ENCODE results near the gene KRTAP10-1. TPM values are rescaled to one million over a fixed set of nuclear protein-coding genes. Genes with fewer than 3 reads are reported as not detected.

The KRTAP10-1 gene
- total RNA-seq, 1 experiment from 2014 or later = not detected

- no peaks in the 10 kb centered on the region for H3K36me3 ChIP-seq
- no peak overlapping the region for H3K4me3 ChIP-seq
- no peak overlapping the region for H3K27ac ChIP-seq
- H3K27me3 ChIP-seq = no peaks in the 10 kb centered on the region
- H3K9me3 ChIP-seq (replicated peaks) = no peaks in the 10 kb centered on the region
- no peak for DNase-seq
- H3K4me1 ChIP-seq = no peaks in the 10 kb centered on the region
Measured at GRCh38 chr21:44490816-44491215, 49.2 kb downstream of the KRTAP10-1 start.

- no peaks in the 10 kb centered on the region for H3K36me3 ChIP-seq
- no peak overlapping the region for H3K27ac ChIP-seq
- H3K4me3 ChIP-seq = no peak overlapping the region
- no peaks in the 10 kb centered on the region for H3K9me3 ChIP-seq (replicated peaks)
- H3K27me3 ChIP-seq = no peaks in the 10 kb centered on the region
- no peaks in the 10 kb centered on the region for H3K4me1 ChIP-seq
- no peak for DNase-seq
Measured at GRCh38 chr21:44490405-44490804, 49.6 kb downstream of the KRTAP10-1 start.

GRCh38 chr21:44489962-44490361 is 50.0 kb downstream of the KRTAP10-1 start:
- H3K4me3 ChIP-seq = no peak overlapping the region
- no peak overlapping the region for H3K27ac ChIP-seq
- no peaks in the 10 kb centered on the region for H3K27me3 ChIP-seq
- peak in 1 of 2 experiments; percentile 36 for DNase-seq
- no peaks in the 10 kb centered on the region for H3K4me1 ChIP-seq
- no peaks in the 10 kb centered on the region for H3K36me3 ChIP-seq
- no peaks in the 10 kb centered on the region for H3K9me3 ChIP-seq (replicated peaks)

Other genes with a start within 250 kb of the KRTAP10-1 start
- 49.8 and 50.7 TPM in 2 replicates for gene PFKL, start 240.1 kb downstream of the KRTAP10-1 start, total RNA-seq (2014; rRNA removed; shearing (Covaris generic))
- gene CFAP410, start 200.8 kb downstream of the KRTAP10-1 start, total RNA-seq (2014; rRNA removed; shearing (Covaris generic)) = 7.5 and 8.2 TPM in 2 replicates
- gene TRPM2, start 186.6 kb downstream of the KRTAP10-1 start, total RNA-seq (2014; rRNA removed; shearing (Covaris generic)) = 0.61 and 0.87 TPM in 2 replicates
- not detected in 2 replicates for gene LRRC3, start 84.7 kb downstream of the KRTAP10-1 start, total RNA-seq (2014; rRNA removed; shearing (Covaris generic))
- not detected in 2 replicates for gene KRTAP10-2, start 11.3 kb upstream of the KRTAP10-1 start, total RNA-seq (2014; rRNA removed; shearing (Covaris generic))
- gene KRTAP10-3, start 18.6 kb upstream of the KRTAP10-1 start, total RNA-seq (2014; rRNA removed; shearing (Covaris generic)) = not detected in 2 replicates
- gene KRTAP10-4, start 33.5 kb upstream of the KRTAP10-1 start, total RNA-seq (2014; rRNA removed; shearing (Covaris generic)) = not detected in 2 replicates
- not detected in 2 replicates for gene KRTAP10-5, start 40.4 kb upstream of the KRTAP10-1 start, total RNA-seq (2014; rRNA removed; shearing (Covaris generic))
- not detected in 2 replicates for gene KRTAP10-6, start 52.3 kb upstream of the KRTAP10-1 start, total RNA-seq (2014; rRNA removed; shearing (Covaris generic))
- not detected in 2 replicates for gene KRTAP10-7, start 60.4 kb upstream of the KRTAP10-1 start, total RNA-seq (2014; rRNA removed; shearing (Covaris generic))
- not detected in 2 replicates for gene KRTAP10-8, start 71.9 kb upstream of the KRTAP10-1 start, total RNA-seq (2014; rRNA removed; shearing (Covaris generic))
- gene KRTAP10-9, start 86.9 kb upstream of the KRTAP10-1 start, total RNA-seq (2014; rRNA removed; shearing (Covaris generic)) = not detected in 2 replicates
- gene KRTAP10-10, start 97.2 kb upstream of the KRTAP10-1 start, total RNA-seq (2014; rRNA removed; shearing (Covaris generic)) = not detected in 2 replicates
- gene KRTAP10-11, start 106.2 kb upstream of the KRTAP10-1 start, total RNA-seq (2014; rRNA removed; shearing (Covaris generic)) = not detected in 2 replicates
- not detected in 2 replicates for gene KRTAP12-4, start 114.5 kb upstream of the KRTAP10-1 start, total RNA-seq (2014; rRNA removed; shearing (Covaris generic))
- not detected in 2 replicates for gene KRTAP12-3, start 117.7 kb upstream of the KRTAP10-1 start, total RNA-seq (2014; rRNA removed; shearing (Covaris generic))
- not detected in 2 replicates for gene KRTAP12-2, start 126.7 kb upstream of the KRTAP10-1 start, total RNA-seq (2014; rRNA removed; shearing (Covaris generic))
- not detected in 2 replicates for gene KRTAP12-1, start 142.0 kb upstream of the KRTAP10-1 start, total RNA-seq (2014; rRNA removed; shearing (Covaris generic))
- not detected in 2 replicates for gene KRTAP10-12, start 157.0 kb upstream of the KRTAP10-1 start, total RNA-seq (2014; rRNA removed; shearing (Covaris generic))
- gene TSPEAR, start 171.4 kb upstream of the KRTAP10-1 start, total RNA-seq (2014; rRNA removed; shearing (Covaris generic)) = not detected in 2 replicates